Activated naive CD4-positive, alpha-beta T cell treated with anti-CD3 and anti-CD28 coated beads, Interleukin-2, amount 10 ng/mL, durations not matched to agents 7 days and 5 days (primary cell): ENCODE measurements around the gene RPTOR.

Experiments
- CTCF ChIA-PET: fragments of 350-600 bp; sonication (Branson Sonifier 250); formaldehyde crosslinking; loops from one replicate; lab custom pipeline; 2021; ENCODE audit warnings: antibody characterized with exemption; lab: Charles Lee
- DNase-seq: peaks from one replicate; pipeline ENCODE4 v3.0.0-alpha.2; 2020
- H3K27ac Mint-ChIP-seq: one replicate; pipeline ENCODE4 v1.8.0; 2021; ENCODE audit warnings: mild to moderate bottlenecking, moderate library complexity, mixed read lengths
- H3K27me3 Mint-ChIP-seq: one replicate; pipeline ENCODE4 v1.8.0; 2021; ENCODE audit warnings: mild to moderate bottlenecking, mixed read lengths
- H3K36me3 Mint-ChIP-seq: one replicate; pipeline ENCODE4 v1.8.0; 2021; ENCODE audit warnings: mixed read lengths
- H3K4me1 Mint-ChIP-seq: one replicate; pipeline ENCODE4 v1.8.0; 2021; ENCODE audit warnings: mixed read lengths
- H3K4me3 Mint-ChIP-seq: one replicate; pipeline ENCODE4 v1.8.0; 2021; ENCODE audit warnings: mild to moderate bottlenecking, moderate library complexity, mixed read lengths
- H3K9me3 Mint-ChIP-seq: one replicate; pipeline ENCODE4 v1.8.0; 2021; ENCODE audit warnings: mixed read lengths

The RPTOR gene

GRCh38 chr17:80552523-80552922 lies 7.9 kb downstream of the RPTOR start:
- no peak overlapping the region for H3K27ac Mint-ChIP-seq
- H3K4me3 Mint-ChIP-seq: no peak overlapping the region
- no peaks in the 10 kb centered on the region for H3K27me3 Mint-ChIP-seq
- H3K9me3 Mint-ChIP-seq: no peaks in the 10 kb centered on the region
- peaks cover 1% of the 10 kb centered on the region for H3K36me3 Mint-ChIP-seq
- no peak for DNase-seq
- CTCF ChIA-PET: no interaction called here
- H3K4me1 Mint-ChIP-seq: peaks cover 9% of the 10 kb centered on the region

DNA sequence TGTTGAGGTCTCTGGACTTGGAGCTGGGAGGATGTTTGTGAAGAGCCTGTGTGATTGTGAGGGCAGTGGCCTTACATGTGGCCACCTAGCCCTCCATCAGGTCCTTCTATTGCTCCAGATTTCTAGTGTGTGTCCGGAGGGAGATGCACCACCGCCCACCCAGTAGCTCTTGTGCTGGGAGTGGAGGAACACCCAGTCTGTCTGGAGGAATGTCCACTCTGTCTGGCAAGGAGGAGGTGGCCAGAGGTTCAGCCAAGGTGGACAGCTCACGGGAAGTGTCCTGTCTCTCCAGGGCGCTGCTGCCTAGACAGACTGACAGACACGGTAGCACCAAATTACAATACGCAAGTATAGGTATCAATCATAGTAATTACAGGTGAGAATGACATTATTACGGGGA lies 10.6 kb downstream of the RPTOR start:
- H3K9me3 Mint-ChIP-seq: no peaks in the 10 kb centered on the region
- no peak for DNase-seq
- no peak overlapping the region for H3K27ac Mint-ChIP-seq
- CTCF ChIA-PET: no interaction called here
- H3K36me3 Mint-ChIP-seq: no peaks in the 10 kb centered on the region
- H3K4me1 Mint-ChIP-seq: peaks cover 2% of the 10 kb centered on the region
- no peaks in the 10 kb centered on the region for H3K27me3 Mint-ChIP-seq
- no peak overlapping the region for H3K4me3 Mint-ChIP-seq

- CTCF ChIA-PET: interaction anchor here (2.0 kb wide), 1 partner anchor 18 kb away, joined by 9 read pairs; no protein-coding TSS in a partner anchor
- Mint-ChIP-seq H3K4me3 (no peak overlapping the region), H3K9me3 (no peaks in the 10 kb centered on the region), H3K36me3 (no peaks in the 10 kb centered on the region), H3K27ac (no peak overlapping the region), H3K27me3 (no peaks in the 10 kb centered on the region), H3K4me1 (no peaks in the 10 kb centered on the region)
- no peak for DNase-seq
These were observed 13.4 kb downstream of the RPTOR start for GRCh38 chr17:80558046-80558445.

DNA sequence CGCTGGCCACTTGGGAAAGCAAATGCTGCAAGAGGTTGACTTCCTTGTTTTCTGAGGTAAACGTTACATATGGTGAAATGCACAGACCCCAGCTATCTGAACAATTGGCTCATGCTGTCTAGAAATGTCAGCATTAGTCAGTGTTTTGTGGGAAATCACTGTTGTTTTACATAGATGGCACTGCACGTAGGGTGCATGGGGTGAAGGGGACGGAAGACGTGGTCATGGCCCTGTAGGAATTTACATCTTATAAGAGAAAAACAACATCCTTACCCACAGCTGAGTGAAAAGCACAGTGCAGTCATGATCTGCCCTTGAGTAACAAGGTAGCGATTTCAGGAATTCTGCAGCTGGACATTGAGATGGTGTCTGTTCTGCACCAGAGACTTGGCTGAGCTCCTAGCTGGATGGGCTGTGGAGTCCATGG lies 15.2 kb downstream of the RPTOR start:
- Mint-ChIP-seq H3K27me3 (no peaks in the 10 kb centered on the region), H3K4me3 (no peak overlapping the region), H3K36me3 (no peaks in the 10 kb centered on the region), H3K9me3 (no peaks in the 10 kb centered on the region), H3K27ac (no peak overlapping the region), H3K4me1 (peaks cover 3% of the 10 kb centered on the region)
- CTCF ChIA-PET: interaction anchor here (0.9 to 1.3 kb wide), 2 partner anchors 15 to 133 kb away, joined by 3 to 6 read pairs; no protein-coding TSS in a partner anchor
- DNase-seq: no peak

GRCh38 chr17:80561541-80562114 lies 17.0 kb downstream of the RPTOR start:
- CTCF ChIA-PET: no interaction called here
- DNase-seq: no peak
- Mint-ChIP-seq H3K36me3 (no peaks in the 10 kb centered on the region), H3K4me1 (peaks cover 3% of the 10 kb centered on the region), H3K27ac (no peak overlapping the region), H3K9me3 (no peaks in the 10 kb centered on the region), H3K27me3 (no peaks in the 10 kb centered on the region), H3K4me3 (no peak overlapping the region)

DNA sequence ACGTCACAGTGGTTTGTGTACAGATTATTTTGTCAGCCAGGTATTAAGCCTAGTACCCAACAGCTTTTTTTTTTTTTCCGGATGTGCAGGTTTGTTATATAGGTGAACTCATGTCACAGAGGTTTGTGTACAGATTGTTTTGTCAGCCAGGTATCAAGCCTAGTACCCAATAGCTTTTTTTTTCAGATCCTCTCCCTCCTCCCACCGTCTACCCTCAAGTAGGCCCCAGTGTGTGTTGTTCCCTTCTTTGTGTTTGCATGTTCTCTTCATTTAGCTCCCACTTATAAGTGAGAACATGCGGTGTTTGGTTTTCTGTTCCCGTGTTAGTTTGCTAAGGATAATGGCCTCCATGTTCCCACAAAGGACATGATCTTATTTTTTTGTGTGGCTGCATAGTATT lies 19.9 kb downstream of the RPTOR start:
- Mint-ChIP-seq H3K4me1 (peaks cover 3% of the 10 kb centered on the region), H3K9me3 (no peaks in the 10 kb centered on the region), H3K27me3 (no peaks in the 10 kb centered on the region), H3K36me3 (no peaks in the 10 kb centered on the region), H3K27ac (no peak overlapping the region), H3K4me3 (no peak overlapping the region)
- CTCF ChIA-PET: interaction anchor here (0.6 to 1.8 kb wide), 2 partner anchors 11 to 277 kb away, joined by 4 to 6 read pairs; no protein-coding TSS in a partner anchor
- DNase-seq: no peak

DNA sequence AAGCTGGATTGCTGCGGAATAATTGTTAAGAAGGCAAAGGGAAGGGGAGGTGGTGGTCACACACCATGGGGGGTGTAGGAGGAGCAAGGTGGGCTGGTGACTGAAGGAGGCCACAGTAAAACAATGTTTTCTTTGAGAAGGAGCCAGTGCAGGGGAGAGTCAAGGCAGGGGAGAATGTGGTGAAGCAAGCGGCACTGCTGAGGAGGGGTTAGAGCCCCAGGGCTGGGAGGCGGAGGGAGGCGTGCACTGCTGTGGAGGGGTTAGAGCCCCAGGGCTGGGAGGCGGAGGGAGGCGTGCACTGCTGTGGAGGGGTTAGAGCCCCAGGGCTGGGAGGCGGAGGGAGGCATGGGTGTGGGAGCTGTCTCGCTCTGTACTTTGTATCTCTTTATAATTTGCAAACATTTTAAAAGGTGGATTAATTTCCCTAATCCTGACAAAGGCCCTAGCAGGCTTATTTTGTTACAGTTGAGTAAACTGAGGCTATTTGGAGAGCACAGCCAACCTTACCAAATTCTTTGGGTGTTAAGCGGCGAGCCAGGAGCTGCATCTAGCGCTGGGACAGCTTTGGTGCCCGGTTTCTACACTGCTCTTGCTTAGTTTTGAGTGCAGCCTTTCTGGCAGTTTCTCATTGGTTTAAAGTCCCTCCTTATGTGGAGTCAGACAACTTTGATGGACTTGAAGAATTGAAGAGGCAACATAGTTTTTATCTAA lies 20.9 kb downstream of the RPTOR start:
- peaks cover 3% of the 10 kb centered on the region for H3K4me1 Mint-ChIP-seq
- no peak overlapping the region for H3K27ac Mint-ChIP-seq
- DNase-seq: no peak
- H3K36me3 Mint-ChIP-seq: no peaks in the 10 kb centered on the region
- CTCF ChIA-PET: interaction anchor here (1.0 to 1.8 kb wide), 2 partner anchors 10 to 138 kb away, joined by 3 to 6 read pairs; no protein-coding TSS in a partner anchor
- no peak overlapping the region for H3K4me3 Mint-ChIP-seq
- H3K9me3 Mint-ChIP-seq: no peaks in the 10 kb centered on the region
- H3K27me3 Mint-ChIP-seq: no peaks in the 10 kb centered on the region

GRCh38 chr17:80566054-80566400 lies 21.4 kb downstream of the RPTOR start:
- no peaks in the 10 kb centered on the region for H3K27me3 Mint-ChIP-seq
- no peaks in the 10 kb centered on the region for H3K36me3 Mint-ChIP-seq
- no peak overlapping the region for H3K27ac Mint-ChIP-seq
- peaks cover 3% of the 10 kb centered on the region for H3K4me1 Mint-ChIP-seq
- no peak overlapping the region for H3K4me3 Mint-ChIP-seq
- H3K9me3 Mint-ChIP-seq: no peaks in the 10 kb centered on the region
- DNase-seq: no peak
- CTCF ChIA-PET: interaction anchor here (1.0 to 1.8 kb wide), 2 partner anchors 10 to 138 kb away, joined by 3 to 6 read pairs; no protein-coding TSS in a partner anchor

GRCh38 chr17:80568246-80568645 lies 23.6 kb downstream of the RPTOR start:
- no peak overlapping the region for H3K4me3 Mint-ChIP-seq
- DNase-seq: no peak
- H3K36me3 Mint-ChIP-seq: peaks cover 2% of the 10 kb centered on the region
- no peak overlapping the region for H3K27ac Mint-ChIP-seq
- no peaks in the 10 kb centered on the region for H3K9me3 Mint-ChIP-seq
- peaks cover 3% of the 10 kb centered on the region for H3K4me1 Mint-ChIP-seq
- CTCF ChIA-PET: interaction anchor here (1.4 kb wide), 1 partner anchor 9 kb away, joined by 3 read pairs; no protein-coding TSS in a partner anchor
- no peaks in the 10 kb centered on the region for H3K27me3 Mint-ChIP-seq

GRCh38 chr17:80569924-80570323 lies 25.3 kb downstream of the RPTOR start:
- H3K27ac Mint-ChIP-seq: no peak overlapping the region
- H3K36me3 Mint-ChIP-seq: peaks cover 2% of the 10 kb centered on the region
- CTCF ChIA-PET: no interaction called here
- no peaks in the 10 kb centered on the region for H3K27me3 Mint-ChIP-seq
- H3K4me3 Mint-ChIP-seq: no peak overlapping the region
- no peaks in the 10 kb centered on the region for H3K9me3 Mint-ChIP-seq
- no peaks in the 10 kb centered on the region for H3K4me1 Mint-ChIP-seq
- no peak for DNase-seq

DNA sequence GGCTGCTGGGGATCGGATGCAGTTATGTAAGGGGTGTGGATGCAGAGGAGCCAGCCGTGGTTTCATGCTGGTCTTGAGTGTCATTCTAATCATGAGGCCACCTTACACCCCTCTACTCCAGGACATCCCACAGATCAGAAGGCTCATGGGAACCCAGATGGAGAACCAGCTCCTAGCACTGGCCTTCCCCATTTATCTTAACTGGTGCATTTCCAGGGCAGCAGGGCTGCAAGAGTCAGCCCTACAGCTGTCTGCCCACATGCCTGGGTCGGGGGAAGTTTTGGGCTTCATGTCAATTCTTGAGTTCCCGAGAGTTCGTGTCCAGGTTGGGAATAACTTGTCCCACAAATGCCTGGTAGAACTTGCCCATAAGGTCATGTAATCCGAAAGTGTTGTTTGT lies 29.1 kb downstream of the RPTOR start:
- CTCF ChIA-PET: interaction anchor here (1.0 to 3.0 kb wide), 5 partner anchors 10 to 396 kb away, joined by 3 to 27 read pairs (median 4); no protein-coding TSS in a partner anchor
- Mint-ChIP-seq H3K27ac (no peak overlapping the region), H3K36me3 (peaks cover 2% of the 10 kb centered on the region), H3K4me3 (no peak overlapping the region), H3K27me3 (no peaks in the 10 kb centered on the region), H3K4me1 (peaks cover 19% of the 10 kb centered on the region), H3K9me3 (no peaks in the 10 kb centered on the region)
- no peak for DNase-seq

DNA sequence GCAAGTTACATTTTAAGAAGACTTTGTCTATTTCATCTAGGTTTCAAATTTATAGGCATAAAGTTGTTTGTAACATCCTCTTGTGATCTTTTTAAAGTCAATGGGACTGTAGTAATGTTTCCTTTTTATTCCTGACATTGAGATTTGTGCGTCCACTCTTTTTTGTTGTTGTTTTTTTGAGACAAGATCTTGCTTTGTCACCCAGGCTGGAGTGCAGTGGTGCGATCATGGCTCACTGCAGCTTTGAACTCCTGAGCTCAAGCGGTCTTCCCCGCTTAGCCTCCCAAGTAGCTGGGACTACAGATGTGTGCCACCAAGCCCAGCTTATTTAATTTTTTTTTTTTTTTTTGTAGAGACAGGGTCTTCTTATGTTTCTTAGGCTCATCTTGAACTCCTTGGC lies 29.9 kb downstream of the RPTOR start:
- CTCF ChIA-PET: interaction anchor here (1.2 to 3.0 kb wide), 5 partner anchors 10 to 396 kb away, joined by 3 to 27 read pairs (median 5); no protein-coding TSS in a partner anchor
- H3K4me3 Mint-ChIP-seq: no peak overlapping the region
- no peak overlapping the region for H3K27ac Mint-ChIP-seq
- no peak for DNase-seq
- peaks cover 19% of the 10 kb centered on the region for H3K4me1 Mint-ChIP-seq
- no peaks in the 10 kb centered on the region for H3K9me3 Mint-ChIP-seq
- H3K36me3 Mint-ChIP-seq: peaks cover 2% of the 10 kb centered on the region
- no peaks in the 10 kb centered on the region for H3K27me3 Mint-ChIP-seq

DNA sequence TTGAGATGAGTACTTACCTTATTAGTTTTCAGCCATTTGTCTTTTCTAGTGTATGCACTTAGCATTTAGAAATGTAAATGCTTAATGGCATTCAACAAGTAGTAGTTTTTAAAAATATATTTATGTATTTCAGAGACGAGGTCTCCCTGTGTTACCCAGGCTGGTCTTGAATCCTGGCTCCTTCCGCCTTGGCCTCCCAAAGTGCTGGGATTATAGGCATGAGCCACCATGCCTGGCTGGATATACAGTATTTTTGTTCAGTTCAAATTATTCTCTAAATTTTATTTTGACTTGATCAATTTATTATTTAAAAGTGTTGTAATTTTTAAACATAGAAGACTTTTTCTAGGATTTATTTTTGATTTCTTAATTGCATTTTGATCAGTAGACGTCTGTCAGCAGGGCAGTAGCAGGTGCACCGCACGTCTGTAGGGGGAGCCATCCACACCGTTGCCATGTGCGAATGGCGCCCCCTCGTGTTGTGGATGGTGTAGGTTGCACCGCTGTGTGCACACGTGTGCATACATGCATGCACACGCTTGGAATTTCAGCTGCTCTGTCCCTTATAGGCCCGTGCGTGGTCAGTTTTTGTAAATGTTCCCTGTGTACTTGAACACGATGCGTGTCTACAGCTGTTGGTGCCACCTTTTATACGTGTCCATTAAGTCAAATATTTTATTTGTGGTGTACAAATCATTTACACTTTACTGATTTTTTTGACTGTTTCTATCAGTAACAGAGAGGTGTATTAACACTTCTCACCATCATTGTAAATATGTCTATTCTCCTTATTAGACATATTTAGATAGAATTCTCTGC lies 30.6 kb downstream of the RPTOR start:
- CTCF ChIA-PET: interaction anchor here (0.5 to 3.0 kb wide), 30 partner anchors 9 to 395 kb away, joined by 3 to 27 read pairs (median 4); no protein-coding TSS in a partner anchor
- Mint-ChIP-seq H3K4me3 (no peak overlapping the region), H3K4me1 (peaks cover 19% of the 10 kb centered on the region), H3K27ac (peak overlapping the region; percentile 56), H3K27me3 (no peaks in the 10 kb centered on the region), H3K36me3 (peaks cover 2% of the 10 kb centered on the region), H3K9me3 (no peaks in the 10 kb centered on the region)
- DNase-seq: peak; percentile 95
